PFSK-1 (cell line): ENCODE data around the gene RNASE7.

ENCODE experiments used
- POLR2AphosphoS5 ChIP-seq: IDR thresholded peaks from 2 replicates; pipeline ENCODE4 v1.6.1; 2012; ENCODE audit warnings: low read depth, mild to moderate bottlenecking, control low read depth, low read length, moderate library complexity
- REST ChIP-seq, 2 experiments: IDR thresholded peaks; 2 replicates each; pipeline versions ENCODE4 v1.6.1 to v1.8.0; 2011 to 2012; ENCODE audit warnings: low read depth in 2 of 2, low read length in 2 of 2, control low read depth in 1 of 2, inconsistent platforms in 1 of 2, mild to moderate bottlenecking in 1 of 2, moderate library complexity in 1 of 2; ENCODE audit not compliant: insufficient read depth in 1 of 2
- TAF1 ChIP-seq: IDR thresholded peaks from 2 replicates; pipeline ENCODE4 v1.6.1; 2012; ENCODE audit warnings: low read length, control low read depth, borderline replicate concordance; ENCODE audit not compliant: insufficient read depth

DNA sequence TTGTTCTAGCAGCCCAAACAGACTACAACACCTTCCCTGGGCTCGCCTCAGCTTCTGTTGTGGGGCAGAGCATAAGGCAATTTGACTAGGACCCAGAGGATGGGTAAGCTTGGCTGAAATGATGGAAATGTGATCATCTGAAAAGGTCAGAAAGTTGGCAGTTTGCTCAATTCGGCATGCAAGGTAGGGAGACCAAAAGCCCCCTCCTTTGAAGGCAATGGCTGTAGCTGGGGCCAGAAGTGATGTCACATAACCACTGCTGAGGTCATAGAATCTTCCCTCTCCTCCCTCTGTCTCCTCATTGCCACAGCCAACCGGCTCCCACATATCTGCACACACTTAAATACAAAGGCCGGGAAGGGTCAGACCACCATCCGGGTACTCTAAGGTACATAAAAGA is 12.2 kb upstream of the RNASE7 start, which contains the start of gene TPPP2:
- TF ChIP-seq TAF1 (no peak), REST (IDR thresholded peaks at IDR 0.05; ENCODE audit: insufficient read depth in 1 of 2, low read depth in 2 of 2, low read length in 2 of 2) (no peak), POLR2AphosphoS5 (no peak)
